ENCODE measurements around the gene PLA2G10.
"Not testable (repeated sequence)": the region's sequence is repeated elsewhere in the genome, so short reads cannot be mapped to it uniquely, and the experiment has no call there.

DNA sequence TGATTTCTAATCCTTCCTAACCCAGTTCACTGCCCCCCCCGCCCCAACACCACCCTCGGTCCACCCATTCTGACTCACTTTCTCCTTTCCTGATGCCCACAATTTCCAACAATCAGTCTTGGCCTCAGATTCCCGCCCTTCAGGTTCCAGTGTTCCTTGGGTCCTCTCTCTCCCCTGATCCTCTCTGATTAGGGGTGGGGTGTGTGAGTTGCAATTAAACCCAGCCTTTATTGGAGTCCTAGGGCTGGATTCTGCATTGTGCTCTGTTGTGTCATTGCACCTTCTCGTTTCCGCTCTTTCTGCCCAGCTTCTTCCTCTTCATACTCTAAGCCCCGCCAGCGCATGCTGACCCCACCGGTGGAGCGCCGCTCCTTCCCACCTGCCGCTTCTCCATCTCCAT, 8.6 kb upstream of the PLA2G10 start:
- TF ChIP-seq, protein P1, sequence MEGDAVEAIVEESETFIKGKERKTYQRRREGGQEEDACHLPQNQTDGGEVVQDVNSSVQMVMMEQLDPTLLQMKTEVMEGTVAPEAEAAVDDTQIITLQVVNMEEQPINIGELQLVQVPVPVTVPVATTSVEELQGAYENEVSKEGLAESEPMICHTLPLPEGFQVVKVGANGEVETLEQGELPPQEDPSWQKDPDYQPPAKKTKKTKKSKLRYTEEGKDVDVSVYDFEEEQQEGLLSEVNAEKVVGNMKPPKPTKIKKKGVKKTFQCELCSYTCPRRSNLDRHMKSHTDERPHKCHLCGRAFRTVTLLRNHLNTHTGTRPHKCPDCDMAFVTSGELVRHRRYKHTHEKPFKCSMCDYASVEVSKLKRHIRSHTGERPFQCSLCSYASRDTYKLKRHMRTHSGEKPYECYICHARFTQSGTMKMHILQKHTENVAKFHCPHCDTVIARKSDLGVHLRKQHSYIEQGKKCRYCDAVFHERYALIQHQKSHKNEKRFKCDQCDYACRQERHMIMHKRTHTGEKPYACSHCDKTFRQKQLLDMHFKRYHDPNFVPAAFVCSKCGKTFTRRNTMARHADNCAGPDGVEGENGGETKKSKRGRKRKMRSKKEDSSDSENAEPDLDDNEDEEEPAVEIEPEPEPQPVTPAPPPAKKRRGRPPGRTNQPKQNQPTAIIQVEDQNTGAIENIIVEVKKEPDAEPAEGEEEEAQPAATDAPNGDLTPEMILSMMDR (conservative IDR thresholded peaks at IDR 0.05; ENCODE audit: low read depth, low read length), result not testable (repeated sequence)
- not testable (repeated sequence) for TF ChIP-seq EZH2phosphoT487 (IDR thresholded peaks at IDR 0.05; ENCODE audit: borderline replicate concordance, low read length)

Data from PC-3 (cell line).